DMS 273 (cell line): Measurements from ENCODE around the gene MN1.

ENCODE experiments used
- DNase-seq: peaks from one replicate; lab custom pipeline; 2025; ENCODE audit not compliant: unreplicated experiment; lab: John Stamatoyannopoulos, UW

The MN1 gene

DNA sequence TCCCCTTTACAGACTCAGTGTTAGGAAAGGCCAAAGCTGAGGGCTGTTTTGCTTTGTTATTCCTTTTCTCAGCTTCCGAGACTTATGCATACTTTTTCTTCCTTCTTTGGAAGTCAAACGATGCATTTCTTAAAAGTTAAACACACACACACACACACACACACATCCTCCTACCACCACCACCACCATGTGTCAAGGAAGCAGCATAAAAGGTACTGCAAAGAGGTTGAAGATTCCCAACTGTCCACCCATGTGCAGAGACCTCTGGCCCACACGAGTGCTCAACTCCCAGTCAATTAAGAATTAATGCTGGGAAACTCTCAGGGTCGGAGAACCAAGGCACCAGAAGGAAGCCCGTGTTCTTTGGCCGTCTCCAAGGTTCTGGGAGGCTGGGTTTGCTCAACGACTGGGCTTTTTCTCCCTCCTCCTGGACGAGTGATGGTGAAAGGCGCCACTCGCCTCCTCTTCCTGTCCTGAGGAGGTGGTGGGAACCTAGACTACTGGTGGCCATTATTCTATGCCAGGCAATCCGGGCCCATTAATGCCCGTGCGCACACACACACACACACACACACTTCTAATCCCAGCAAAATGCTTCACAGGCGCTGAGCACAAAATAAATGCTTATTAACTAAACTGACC is 15.1 kb downstream of the MN1 start:
- no peak for DNase-seq

DNA sequence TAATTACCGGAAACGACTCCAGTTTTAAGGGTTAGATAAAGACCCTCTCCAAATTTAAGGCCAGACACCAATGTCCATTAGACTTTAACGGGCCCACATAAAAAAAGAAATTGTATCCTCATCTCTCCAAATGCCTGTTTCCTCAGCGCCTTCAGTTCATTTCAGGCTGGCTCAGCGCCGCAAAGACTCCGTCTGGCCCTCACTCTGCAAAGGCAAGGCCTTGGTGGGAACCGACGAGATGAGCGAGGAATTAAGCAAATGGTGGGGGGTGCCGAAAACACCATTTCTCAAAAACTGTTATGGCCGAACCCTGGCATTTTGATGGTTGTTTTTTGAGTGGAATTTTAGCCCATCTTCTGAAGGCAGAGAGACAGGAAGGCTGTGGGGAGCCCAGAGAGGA is 15.7 kb downstream of the MN1 start:
- no peak for DNase-seq

DNA sequence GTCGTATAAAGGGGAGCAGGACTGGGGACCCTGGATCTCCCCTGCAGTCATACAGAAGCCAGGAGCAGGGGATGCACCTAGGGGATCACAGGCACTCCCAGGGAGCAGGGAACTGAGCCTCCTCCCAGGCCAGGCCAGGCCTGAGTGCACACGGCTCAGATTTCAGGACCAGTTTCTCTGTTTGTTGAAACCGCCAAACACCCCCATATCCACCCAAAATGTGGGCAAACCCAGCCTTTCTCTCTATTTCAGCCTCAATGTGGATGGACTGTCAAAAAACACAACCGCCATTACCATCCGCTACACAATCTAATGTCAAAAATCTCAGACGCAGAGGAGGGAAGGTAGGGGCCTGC is 17.5 kb downstream of the MN1 start:
- DNase-seq: no peak

DNA sequence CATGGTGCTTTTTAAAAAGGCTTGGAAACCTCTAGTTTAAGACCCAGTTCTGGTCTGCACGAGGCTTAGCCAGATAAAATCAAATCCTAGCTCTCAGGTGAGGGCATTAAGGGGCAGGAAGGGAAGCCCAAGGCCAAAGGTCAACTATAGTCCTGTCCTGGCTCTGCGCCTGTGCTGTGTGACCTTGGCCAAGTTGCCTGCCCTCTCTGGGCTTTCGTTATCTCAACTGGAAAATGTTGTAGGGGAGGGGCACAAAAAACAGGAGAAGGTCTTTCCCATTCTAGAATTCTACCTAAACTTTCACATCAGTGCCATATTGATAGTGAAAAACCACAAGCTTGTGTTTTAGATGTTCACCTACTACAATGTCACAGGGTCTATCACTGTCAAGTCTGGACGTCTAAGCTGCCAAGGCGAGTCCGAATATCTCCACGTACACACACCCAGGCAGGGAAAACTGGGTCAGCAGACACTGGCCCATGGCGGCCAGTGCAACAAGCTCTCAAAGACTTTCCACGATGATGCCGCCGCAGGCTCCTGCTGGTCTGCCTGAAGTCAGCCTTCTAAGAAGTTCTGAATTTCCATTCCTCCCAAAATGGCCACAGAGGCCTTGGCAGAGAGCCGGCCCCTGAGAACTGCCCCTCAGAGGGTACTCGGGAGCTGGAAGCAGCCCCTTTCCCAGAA is 18.0 kb downstream of the MN1 start:
- DNase-seq: no peak

DNA sequence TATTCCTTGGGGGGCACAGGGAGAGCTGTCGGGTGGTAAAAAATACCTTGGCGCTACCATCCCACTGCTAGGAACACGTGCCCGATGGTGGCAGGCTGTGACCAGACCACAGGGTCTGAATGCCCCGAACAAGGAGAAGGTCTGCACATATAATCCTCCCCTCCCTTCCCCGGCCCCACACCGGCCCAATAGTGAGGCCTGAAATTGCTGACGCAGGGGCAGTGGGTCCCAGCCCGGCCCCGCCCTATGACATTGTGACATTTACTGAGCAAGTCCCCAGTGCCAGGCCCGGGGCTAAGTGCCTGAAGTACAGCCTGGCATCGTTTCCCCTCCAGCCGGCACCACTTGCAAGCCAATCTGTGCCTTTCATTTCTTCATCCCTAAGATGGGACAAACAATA is 19.5 kb downstream of the MN1 start:
- no peak for DNase-seq

DNA sequence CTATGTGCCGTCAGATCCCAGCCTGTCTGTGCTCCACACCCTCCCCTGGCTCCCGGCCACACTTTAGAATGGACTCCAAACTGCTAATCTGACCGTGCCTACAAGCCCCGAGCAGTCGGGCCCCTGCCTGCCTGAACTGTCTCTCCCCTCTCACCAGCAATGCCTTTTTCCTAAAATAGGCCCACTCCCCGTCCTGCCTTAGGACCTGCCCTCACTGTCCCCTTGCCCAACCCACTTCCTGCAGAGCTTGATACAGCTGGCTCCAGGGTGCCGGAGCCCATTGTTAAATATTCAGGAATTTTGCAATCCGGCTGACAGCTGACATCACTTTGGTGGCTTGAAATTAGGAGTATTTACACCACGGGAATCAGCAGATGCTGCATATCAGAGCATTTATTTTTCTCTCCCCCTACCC is 21.4 kb downstream of the MN1 start:
- no peak for DNase-seq

DNA sequence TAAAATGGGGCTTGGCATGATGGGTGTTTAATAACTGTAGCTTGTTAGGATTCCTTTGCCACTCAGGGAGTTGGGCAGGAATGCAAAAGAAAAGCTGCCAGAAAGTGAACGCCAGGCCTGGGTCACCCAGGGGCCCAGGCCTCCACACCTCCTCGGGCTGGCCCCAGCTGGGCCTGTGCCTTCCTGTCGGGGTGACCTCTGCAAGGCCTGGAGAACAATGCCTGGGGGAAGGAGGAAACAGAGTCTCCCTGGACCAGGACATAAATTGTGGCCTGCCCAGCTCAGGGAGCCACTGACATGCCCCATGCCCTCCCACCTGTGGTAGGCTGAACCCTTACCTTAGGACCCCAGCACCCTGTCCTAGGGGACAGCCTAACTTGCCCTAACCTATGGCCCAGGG is 21.9 kb downstream of the MN1 start:
- no peak for DNase-seq

DNA sequence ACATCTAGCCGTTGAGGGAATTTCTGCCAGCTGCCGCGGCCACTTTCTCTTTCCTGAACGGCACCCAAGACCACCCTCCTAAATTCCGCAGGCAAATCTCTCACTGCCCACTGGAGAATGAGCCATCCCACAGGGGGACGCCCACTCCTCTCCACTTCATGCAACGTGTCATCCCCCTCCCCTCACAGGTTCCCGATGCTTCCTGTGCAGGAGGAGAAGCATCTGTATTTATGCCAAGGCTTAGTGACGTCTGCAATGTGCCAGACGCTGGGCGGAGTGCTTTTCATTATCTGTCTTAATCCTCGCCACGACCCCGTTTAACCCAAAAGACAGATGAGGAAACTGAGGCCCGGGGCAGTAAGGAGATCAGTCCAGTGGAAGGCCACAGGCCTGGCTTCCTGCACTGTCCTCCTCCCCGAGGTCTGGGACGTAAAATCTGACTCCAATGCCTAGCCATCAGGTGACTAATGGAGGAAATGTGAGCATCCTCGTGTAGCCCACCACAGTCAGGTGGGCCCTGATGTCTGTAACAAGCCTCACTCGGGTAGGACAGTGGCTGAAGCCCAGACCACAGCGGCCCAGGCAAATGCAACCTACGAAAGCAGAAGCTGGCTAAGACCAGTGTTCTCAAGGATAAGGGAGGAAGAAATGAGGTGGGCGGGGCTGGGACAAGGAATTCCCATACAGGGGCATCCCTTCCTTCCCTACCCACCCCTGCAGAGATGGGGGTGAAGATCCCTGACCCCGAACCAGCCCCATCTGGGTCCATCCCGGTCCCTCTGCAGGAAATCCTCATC is 23.1 kb downstream of the MN1 start:
- DNase-seq: peak; percentile 13

DNA sequence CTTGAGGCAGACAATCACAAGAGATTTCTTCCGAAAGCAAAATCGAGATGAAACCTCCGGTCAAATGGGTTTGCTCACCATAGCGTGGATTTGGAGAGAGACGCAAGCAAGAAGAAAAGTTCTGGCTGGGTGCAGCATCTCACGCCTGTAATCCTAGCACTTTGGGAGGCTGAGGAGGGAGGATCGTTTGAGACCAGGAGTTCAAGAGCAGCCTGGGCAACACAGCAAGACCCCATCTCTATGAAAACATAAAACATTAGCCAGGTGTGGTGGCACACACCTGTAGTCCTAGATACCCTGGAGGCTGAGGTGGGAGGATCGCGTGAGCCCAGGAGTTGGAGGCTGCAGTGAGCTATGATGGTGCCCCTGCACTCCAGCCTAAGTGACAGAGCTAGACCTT is 24.4 kb downstream of the MN1 start:
- DNase-seq: no peak

DNA sequence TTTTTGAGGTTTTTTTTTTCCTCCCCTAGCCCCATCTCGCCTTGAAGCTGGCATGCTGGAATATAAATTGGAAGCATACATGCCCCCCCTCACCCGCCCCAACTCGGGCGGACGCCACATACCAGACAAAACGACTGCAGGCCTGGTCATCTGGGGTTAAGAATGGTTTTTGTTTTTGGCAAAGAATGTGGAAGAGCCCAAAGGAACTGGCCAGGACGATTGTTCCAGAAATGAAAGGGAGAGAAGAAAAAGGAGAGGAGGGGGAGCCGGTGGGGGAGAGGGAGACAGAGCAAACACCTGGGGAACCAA is 25.0 kb downstream of the MN1 start:
- no peak for DNase-seq

DNA sequence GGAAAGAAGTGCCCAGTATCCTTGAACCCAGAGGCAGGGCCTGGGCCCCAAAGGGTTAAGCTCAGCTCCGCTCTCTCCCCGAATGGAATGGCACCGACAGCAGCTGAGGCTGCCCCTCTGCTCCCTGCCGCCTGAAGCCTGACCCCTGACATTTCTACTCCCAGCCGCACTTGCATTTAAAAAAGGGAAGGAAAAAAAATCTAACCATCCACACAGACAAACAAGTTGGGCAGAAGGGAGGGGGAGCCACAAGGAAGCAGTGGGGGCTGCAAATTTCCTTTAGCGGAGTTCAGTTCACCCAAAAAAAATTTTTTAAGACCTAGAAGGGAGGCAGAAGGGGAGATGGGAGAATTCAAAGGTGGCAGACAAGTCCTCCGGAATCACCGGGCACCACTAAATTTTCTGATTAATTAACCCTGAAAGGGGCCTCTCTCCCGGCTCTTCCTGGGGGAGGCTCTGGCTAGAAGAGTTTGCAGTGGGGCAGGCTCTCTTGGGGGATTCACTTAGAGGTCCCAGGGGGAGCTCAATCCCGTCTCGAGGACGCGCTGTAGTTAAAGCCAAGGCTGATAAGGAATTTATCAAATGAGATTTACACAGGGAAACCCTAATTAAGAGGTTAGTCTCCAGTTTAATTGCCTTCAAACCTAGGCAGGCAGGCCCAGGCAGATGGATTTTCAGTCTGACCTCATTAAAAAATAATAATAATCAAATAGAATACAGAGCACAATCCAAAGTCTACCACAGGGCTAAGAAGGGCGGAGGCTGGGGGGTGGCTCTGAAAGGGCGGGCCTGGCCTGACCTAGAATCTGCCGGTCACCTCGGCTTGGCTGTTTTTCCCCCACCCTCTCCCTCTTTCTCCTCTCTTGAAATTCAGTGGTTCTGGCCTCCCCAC is 25.6 kb downstream of the MN1 start:
- no peak for DNase-seq

DNA sequence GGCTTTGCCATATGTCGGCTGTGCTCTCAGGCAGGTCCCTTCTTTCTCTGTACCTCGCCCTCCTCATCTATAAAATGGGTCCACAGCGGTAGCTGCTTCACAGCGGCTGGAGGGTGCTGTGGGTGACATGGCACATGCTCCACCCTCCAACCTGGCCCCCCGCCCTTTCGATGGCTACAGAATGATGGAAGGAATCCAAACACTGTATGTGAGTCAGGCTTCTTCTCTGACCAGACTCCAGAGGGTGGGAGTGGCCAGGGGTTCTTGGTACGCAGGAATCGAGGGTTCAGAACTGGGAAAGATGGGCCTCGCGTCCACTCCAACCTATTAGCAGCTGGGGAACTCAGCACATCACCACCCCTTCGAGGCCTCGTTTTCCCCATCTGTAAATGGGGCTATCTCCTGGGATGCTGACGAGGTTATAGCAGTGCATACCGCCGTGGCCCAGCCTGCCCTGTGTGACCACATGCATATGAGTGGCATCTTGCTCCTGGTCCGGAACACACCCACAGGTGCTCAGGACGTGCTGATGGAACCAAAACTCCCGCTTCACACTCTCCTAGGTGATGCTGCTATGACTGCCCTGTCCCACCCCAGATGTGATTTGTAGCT is 26.4 kb downstream of the MN1 start:
- no peak for DNase-seq

DNA sequence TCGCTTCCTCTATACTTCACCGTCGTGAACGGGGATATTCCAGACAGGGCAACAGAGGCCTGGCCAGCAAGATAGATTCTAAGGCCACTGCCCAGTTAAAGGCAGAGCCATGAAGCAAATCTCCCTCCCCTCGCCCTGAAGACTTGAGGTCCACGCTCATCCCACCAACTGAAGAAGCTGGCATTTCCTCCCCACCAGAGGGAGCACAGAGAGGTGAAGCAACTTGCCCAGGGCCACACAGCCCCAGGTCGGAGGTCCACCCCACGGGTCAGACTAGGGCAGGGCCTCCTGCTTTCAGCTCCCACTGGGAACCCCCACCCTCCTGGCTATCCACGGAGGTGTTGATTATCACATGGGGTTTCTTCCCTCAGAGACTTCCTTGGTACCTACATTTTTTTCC is 27.4 kb downstream of the MN1 start:
- no peak for DNase-seq

DNA sequence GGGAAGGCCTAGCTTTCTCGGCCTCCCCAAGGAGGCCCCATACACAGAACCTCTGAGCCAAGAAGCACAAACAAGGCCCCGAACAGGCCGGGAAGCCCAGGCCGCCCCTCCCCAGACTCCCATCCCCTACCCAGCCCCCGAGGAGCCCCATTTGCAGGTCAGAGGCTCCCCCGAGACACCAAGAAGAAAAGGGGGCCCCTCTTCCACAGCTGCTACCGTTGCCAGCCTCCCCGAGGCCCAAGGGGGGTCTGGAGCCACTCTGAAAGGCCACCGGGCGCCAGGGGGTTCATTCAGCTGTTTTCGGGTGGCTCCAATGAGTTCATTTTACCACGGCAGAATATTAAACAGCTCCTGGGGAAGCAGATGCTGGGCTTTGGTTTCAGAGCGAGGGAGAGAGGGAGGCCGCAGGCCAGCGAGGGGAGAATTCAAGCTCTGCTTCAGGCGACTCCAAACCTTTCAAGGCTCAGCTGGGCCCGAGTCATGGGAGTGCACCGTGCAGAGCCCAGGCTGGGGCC is 28.5 kb downstream of the MN1 start:
- DNase-seq: no peak

DNA sequence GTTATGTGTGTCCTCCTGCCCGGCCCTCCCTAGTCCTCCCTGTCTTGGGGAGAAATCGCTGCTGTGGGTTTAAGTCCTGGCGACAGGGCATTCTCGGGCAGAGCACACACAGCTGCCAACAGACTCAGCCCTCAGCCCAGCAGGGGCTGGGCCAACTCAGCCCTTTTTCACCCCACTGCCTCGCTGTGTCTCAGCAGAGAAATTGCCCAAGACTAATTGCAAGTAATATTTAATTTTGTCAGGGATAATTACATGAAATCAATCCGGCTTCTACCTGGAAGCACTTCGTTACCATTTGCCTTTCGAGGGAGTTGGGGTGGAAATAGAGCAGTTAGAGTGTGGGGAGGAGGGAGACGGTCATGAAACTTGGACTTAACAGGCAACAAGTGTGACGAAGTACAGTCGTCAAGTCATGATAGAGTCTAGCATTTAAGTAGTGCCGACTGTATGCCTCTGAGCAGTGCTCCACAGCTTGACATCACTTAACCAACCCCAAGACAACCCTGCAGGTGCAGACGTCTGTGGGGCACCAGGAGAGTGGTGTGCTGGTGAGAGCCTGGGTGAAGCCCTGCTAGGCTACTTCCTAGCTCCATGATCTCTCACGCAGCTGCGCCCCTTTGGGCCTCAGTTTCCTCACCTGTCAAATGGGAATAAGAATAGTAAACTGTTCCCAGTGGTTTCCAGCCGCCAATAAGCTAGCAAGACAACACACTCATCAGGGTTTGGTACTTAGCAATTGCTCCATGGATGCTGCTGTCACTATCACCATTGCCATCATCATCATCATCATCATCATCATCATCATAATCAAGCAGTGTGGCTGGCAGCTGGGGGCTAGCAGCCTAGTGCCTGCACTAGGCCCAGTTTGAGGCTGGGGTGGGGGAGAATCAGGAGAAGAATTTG is 29.2 kb downstream of the MN1 start:
- no peak for DNase-seq

DNA sequence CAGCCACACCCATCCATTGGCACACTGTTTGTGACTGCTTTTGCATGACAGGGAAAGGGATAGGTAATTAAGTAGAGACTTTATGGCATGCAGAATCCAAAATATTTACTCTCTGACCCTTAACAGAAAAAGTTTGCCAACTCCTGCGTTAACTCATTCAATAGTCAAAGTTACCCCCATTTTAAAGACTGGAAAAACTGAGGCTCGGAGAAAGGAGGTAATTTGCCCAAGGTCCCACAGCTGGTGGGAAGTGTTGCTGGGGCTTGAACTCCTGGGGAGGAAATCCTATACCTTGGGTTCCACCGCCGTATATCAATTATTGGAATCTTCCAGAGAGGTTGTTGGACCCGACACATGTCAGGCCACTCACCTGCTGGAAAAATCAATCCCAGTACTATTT is 29.9 kb downstream of the MN1 start:
- DNase-seq: no peak

DNA sequence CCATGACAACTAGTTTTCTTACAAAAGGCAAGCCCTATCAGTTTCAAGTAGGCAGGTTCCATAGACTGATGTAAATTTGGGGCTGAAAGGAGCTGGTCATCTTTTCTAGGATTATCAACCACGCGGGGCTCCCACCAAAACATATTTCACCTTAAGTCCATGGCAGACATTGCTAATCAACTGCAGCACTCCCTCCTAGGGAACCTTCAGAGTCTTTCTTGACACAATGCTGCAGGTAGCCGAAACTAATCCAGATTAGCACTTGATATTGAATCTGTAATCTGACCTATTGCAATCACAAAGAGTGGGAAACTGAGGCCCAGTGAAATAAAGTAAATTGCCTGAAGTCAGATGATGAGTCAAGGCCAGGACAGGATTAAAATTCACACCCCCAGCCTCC is 32.5 kb downstream of the MN1 start:
- DNase-seq: no peak

DNA sequence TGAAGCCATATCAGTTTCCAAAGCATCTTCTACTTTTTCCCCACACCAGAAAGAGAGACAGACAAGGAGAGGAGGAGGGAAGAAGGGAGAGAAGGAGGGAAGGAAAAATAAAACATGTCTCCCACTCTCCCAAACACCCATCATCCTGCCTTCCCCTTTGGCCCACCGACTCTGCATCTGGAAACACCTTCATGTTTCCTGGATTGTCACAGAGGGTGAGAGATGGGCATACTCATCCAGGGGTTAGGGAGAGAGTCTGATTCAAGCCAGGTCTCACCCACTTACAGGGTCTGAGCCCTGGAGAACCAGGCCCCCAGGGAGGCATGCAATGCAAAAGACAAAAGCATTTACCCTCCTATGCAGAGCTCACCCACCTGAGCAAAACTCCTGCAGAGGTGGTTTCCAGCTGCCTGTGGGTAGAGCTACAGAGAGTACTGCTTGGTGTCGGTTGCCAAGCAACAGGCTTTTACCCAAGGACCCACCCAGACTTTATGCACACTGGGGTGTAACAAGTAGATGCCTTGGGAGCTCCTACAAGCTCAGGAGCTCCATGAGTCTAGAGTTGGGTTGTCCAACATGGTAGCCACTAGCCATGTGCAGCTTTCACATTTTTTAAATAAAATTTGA is 33.4 kb downstream of the MN1 start:
- no peak for DNase-seq

DNA sequence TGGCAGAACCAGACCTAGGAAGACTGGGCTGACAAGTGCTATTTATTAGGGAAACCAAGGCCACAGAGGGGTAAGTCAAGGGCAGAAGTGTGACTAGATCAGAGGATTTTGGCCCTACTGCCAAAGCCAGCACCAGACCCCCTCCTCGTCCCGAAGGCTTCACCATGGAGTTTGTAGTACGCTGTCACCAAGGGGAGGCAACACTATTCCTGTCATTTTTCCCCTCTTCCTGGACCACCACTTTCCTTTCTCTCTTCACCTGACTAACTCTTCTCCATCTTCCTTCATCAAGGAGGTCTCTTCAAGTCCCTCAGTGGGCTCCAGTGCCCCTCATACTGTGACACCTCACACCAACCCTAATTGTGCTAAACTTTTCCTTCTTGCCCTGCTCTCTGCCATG is 34.9 kb downstream of the MN1 start:
- no peak for DNase-seq
